Head of caudate nucleus (tissue), 42 donors: ENCODE results near the gene MAP4.

Experiments
- DNase-seq, 42 donors: peaks; one replicate each; pipeline versions ENCODE4 v3.0.0 to v3.0.0-alpha.2; 2020 to 2021; ENCODE audit warnings: mixed read lengths in 7 of 42
- intact Hi-C: fragments of 100-400 bp; cut with DNase I; formaldehyde crosslinking; loops from one replicate; pipeline ENCODE4 v1.15.0; 2022

The MAP4 gene

DNA sequence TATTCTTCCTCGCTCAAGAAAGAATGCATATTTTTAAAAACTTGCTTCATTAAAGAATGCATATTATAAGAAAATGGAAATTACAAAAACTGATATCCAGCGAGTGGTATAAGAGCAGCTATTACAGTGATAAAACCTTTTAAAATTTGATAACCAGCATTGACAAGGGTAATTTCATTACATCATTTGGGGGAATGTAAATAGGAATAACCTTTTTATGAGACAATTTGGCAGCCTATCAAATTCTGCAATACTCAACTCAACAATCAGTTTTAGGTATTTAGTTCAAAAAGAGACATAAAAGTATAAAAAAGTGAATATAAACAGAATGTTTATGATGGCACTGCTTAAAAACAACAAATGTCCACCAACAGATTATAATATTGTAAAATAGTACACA, 35.4 kb downstream of the MAP4 start:
- no peak for DNase-seq
- intact Hi-C loops: no loop called here

DNA sequence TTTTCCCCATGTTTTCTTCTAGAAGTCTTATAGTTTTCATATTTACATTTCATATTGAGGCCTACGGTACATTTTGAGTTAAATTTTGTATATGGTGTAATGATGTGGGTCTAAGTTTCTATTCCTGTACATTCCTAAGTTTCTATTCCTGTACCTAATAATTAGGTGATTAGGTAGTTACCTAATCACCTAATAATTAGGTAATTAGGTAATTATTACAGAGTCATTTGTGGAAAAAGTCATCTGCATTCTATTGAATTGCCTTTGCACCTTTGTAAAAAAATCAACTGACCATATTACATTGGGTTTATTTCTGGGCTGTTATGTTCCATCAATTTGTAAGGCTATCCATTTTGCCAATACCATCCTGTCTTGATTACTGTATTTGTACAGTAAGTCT, 37.1 kb downstream of the MAP4 start:
- intact Hi-C loops: no loop called here
- DNase-seq: no peak

DNA sequence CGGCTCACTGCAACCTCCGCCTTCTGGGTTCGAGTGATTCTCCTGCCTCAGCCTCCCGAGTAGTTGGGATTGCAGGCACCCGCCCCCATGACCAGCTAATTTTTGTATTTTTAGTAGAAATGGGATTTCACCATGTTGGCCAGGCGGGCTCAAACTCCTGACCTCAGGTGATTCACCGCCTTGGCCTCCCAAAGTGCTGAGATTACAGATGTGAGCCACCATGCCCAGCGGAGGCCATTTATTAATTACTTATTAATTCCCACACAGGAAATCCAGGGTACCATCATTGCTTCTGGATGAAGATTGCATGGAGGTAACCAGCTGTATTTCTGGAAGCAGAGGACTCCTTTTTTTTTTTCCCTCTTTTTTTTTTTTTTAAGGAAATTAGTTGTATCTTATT, 37.8 kb downstream of the MAP4 start:
- intact Hi-C loops: no loop called here
- no peak for DNase-seq

DNA sequence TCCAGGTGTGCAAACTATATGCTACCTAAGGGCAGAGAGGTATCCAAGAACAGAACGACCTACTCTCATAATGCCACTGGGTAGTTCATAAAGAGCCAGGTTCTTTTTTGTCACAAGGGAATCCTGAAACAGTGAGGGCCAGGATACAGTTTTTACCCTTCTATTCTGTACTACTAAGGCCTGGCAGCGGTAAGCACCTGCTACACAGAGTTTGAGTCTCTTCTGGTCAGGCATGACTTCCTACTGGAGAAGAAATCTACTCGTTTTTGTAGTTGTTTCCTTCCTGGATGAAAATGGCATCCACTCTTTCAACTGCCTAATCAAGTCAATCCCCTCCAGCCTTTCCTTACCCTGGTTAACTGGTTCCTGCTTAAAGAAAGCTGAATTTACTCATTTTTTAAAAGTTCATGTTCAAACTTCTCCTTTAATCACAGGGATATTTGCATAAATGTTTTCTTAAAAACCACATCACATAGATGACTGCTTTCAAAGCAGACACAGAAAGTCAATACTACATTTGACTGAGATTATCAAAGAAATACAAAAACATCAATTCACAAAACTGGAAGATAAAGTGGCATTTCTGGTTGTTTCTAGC, 40.0 kb downstream of the MAP4 start:
- intact Hi-C loops: no loop called here

DNA sequence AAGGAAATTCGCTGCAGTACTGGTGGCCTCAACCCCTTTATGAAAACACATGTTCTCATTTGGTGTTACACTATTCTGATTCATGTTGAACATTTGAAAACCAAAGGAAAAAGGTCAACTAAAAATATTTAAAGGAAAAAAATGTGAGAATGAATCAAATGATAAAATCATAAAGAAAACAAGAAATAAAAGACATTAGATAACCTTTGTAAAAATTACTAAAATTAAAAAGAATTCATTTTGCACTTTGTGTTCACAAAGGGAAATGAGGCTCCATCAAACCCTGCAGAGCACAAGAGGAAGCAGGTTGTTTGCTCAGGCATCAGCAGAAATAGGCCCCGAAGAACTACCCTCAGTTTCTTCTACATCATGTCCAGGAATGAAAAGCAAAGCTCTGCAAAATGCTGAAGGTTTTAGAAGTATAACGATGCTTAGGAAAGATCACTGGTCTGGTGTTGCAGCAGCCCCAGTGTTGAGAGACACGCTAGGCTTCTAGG, 41.2 kb downstream of the MAP4 start:
- DNase-seq: no peak
- intact Hi-C loops: no loop called here

More for the DNA sequence above, 40.0 kb downstream of the MAP4 start:
- no peak for DNase-seq

DNA sequence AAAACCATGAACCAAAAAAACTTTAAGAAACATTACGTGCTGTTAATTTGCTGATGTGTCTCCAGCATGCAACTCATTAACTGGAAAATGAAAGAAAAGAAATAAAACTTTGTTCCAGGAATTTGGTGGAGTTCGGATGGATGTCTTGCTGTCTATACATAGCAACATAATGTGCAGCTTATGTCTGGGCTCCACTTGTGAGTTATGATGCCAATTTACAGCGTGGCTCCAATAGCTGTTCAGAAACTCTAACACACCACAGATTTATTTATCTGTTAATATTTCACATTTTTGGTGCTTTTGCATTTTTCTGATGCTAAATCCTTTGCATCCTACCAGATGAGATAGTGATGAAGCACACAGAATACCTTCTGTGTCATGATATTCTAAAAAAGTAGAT, 45.1 kb downstream of the MAP4 start:
- DNase-seq: no peak
- intact Hi-C loops: no loop called here

DNA sequence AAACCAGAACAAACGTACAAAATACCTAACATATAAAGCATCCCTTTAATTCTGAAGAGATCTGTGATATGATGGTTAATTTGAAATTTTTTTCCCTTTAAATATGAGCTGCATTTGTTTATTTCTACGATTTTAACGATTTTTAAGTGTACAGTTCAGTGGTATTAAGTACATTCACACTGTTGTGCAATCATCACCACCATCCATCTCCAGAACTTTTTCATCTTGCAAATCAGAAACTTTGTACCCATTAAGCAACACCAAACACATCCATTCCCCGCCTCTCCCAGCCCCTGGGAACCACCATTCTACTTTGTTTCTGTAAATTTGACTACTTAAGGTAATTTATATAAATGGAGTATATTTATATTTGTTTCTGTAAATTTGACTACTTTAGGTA, 51.5 kb downstream of the MAP4 start:
- DNase-seq: no peak
- intact Hi-C loops: no loop called here

DNA sequence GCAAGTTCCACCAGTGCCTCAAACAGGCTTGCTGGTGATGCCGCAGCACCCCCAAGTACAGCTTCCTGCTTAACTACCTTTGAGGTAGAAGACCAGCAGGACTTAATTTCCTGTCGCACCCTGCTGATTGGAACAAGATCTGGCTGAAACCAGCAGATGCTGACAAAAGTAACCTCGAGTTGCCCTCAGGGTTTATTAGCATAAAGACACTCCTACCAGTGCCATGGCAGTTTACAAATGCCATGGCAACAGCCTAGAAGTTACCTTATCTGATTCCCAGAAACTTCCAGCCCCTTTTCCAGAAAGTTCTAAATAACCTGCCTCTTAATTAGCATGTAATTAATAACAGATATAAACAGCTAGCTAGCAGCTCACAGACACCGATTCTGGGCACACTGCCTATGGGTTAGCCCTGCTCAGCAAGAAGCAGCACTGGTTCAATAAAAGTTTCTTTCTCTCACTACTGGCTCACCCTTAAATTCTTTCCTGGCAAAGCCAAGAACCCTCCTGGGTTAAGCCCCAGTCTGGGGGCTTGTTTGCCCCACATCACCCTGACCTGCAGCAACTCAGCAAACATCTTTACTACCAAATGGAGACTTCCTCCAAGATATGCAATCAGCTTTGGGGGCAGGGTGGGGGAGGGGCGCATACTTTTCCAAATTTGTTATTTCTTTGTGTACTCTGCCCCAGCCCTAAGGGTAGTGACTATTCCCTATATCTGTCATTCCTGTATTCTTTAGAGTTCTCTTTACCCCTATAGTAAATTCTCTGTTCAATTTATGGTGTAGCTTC, 54.2 kb downstream of the MAP4 start:
- DNase-seq: peak in 11 of 42 donors; percentile 4 to 52 (median 16)
- intact Hi-C loops: no loop called here

DNA sequence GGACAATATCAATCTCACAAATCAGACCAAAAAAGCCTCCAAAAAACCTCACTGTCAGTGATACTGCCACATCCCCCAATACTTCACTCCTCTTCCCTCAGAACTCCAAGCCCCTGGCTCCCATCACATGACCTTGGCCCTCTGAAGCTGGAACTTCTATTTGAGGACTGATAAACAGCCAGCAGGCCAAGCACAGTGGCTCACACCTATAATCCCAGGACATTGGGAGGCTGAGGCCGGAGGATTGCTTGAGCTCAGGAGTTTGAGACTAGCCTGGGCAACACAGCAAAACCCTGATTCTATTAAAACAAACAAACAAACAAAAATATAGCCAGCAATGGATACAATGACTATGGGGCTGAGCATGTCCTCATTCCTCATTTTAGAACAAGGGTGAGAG, 55.2 kb downstream of the MAP4 start:
- no peak for DNase-seq
- intact Hi-C loops: no loop called here

DNA sequence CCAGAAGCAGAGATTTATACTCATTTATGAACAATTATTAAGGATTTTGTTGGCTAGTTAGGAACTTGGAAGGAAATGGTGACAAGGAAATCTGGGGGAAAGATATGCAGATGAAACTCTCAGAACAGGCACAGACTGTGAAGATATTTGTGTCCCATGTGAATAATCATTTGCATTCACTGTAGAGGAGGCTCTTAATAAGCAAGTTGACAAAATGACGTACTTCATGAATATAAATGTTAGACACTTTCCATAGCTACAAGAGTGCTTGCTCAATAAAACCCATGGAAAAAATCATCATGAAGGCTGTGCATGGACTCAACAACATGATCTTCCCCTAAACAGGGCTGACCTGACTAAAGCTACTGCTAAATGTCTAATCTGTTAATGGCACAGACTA, 59.7 kb downstream of the MAP4 start:
- no peak for DNase-seq
- intact Hi-C loops: no loop called here

DNA sequence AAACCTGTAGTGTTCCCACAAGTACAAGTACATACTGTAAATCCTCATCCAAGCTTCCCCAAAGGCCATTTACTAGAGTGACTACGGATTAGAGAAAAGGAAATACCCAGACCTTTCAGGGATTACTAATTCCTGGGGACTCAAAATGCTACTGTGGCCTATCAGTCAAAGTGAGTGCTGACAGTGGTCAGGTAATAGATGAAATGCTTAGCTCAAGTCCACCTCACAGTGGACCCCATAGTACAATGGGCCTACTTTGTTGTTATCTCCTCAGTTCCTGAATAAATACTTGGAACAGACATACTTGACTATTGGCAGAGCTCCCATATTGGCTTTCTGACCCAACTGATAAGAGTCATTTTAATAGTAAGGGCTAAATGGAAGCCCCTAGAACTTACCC, 61.6 kb downstream of the MAP4 start:
- intact Hi-C loops: no loop called here
- DNase-seq: no peak

DNA sequence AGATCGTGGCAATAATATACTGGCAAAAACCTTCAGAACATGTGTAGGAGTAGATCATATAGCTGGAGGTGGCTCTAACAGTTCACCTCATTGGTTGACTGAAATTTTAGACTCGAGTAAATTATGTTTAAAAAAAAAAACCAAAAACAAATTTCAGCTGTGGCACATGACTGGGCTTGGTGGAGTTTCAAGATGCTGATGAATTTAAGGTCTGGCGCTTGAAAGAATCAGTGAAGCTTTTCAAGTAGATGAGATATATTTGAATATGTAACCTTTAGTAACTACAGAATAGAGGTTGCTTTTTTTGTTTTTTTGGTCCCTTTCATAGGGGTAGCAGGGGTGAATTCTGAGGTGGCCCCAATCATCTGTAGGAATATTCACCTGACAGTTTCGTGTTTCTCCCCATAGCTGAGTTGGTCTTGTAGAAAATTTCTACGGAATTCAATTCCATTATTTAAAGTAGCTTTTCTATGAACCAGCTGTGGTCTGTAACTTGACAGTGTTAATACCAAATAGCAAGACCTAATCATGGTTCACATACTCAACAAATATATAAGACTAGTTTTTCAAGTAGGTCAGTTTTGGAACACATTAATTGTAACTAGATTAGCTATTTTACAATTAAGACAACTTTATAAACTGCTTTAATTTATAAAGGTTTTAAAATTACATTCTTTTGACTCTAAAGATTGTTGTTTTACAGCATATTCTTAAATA, 65.6 kb downstream of the MAP4 start:
- no peak for DNase-seq
- intact Hi-C loops: no loop called here

DNA sequence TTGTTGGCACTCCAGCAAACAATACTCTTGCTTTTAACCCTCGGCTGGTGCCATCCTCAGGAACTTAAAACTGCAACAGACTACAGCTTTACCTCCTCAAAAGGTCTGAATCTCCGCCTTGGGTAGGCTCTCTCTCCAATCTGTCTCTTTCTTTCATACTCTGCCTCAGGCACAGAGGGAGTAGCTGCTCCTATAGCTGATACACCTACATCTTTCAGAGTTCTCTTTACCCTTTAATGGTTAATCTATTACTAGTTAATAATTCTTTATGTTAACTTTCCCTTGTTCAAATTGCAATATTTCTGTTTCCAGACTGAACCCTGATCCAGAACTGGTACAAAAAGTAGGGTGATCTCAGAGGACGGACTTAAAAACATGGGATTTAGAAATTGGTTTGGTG, 66.2 kb downstream of the MAP4 start:
- DNase-seq: no peak
- intact Hi-C loops: no loop called here

DNA sequence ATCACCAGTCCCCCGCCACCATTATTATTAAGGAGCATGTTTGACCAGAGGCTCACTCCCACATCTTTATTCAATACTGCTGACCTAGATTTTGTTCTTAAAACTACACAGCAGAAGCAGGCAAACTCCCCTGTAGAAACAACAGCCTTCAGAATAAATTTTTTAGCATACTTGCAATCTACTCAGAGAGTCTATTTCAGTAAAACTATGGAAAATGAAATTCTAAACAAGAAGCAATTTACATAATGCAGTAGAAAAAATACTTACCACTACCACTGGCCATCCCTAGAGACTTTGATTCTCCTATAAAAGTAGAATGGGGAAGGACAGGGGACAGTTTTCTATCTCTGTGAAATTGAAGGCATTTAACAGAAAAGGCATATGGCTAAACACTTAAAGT, 76.0 kb downstream of the MAP4 start:
- intact Hi-C loops: no loop called here
- DNase-seq: no peak

DNA sequence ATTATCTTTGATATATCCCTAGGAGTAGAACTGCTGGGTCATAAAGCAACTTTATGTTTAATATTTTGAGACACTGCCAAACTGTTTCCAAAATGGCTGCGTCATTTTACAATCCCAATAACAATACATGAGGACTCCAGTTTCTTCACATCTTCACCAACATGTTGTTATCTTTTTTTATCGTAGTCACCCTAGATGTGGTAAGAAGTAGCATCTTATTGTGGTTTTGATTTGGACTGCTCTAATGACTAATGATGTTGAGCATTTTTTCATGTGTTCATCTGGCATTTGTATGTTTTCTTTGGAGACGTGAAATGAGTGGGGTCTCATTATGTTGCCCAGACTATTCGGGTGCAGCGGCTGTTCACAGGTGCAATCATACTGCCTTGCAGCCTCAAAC, 83.8 kb downstream of the MAP4 start:
- no peak for DNase-seq
- intact Hi-C loops: no loop called here

DNA sequence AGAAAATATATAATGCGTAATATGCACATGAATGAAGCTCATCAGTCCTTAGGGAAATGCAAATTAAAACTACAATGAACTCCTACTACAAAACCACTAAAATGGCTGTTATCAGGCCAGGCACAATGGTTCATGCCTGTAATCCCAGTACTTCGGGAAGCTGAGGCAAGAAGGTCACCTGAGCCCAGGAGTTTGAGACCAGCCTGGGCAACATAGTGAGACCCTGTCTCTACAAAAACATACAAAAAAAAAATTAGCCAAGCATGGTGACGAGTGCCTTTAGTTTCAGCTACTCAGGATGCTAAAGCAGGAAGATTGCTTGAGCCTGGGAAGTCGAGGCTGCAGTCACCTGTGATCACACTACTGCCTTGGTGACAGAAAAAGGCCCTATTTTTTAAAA, 85.2 kb downstream of the MAP4 start:
- intact Hi-C loops: no loop called here
- no peak for DNase-seq

DNA sequence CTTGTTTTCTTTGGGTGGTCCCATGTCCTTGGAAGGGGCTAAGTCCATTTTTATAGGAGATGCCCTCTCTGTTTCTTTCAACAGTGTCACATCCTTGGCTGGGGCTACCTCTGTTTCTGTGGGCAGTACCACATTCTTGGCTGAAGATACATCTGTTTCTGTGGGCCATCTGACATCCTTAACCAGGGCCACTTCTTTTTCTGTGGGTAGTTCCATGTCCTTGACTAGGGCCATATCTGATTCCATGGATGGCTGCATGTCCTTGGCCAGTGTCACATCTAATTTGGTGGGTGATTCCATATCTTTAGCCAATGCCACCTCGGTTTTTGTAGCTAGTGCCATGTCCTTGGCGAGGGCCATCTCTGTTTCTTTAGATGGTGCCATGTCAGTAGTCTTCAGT, 99.5 kb downstream of the MAP4 start:
- no peak for DNase-seq

DNA sequence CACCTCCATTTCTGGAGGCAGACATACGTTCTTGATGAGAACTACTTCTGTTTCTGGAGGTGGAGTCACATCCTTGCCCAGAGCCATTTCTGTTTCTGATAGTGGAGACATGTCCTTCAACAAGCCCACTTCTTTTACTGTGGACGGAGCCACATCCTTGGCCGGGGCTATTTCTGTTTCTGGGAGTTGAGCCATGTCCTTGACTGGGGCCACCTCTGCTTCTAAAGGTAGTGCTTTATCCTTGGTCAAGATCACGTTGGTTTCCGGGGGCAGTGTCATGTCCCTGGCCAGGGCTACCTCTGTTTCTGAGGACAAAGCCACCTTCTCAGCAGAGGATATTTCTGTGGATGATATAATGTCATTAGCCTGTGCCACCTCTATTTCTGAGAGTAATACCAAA, 100.0 kb downstream of the MAP4 start:
- no peak for DNase-seq
- intact Hi-C loops: no loop called here

More for the DNA sequence above, 99.5 kb downstream of the MAP4 start:
- intact Hi-C loops: no loop called here

DNA sequence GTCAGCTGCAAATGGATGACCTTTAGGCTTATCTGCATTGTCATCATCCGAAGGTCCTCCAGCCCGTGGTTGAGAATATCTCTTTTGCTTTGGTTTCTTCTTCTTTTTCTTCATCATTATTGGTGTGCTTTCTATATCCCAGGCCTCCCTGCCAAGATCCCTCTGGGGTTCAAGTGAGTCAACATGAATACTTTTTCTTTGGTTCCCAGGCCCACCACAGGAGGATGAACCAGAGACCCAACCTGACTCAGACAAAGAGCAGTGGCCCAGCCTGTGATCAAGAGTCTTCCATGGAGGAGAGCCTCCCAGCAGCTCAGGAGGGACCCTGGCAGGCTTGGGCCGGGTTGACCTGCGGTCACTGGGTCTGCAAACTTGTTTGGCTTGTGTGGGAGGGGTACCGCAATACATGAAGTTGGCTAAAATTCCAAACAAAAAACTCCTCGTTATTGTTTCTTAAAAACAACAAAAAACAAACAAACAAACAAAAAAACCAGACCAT, 104.2 kb downstream of the MAP4 start:
- DNase-seq: no peak
- intact Hi-C loops: no loop called here

DNA sequence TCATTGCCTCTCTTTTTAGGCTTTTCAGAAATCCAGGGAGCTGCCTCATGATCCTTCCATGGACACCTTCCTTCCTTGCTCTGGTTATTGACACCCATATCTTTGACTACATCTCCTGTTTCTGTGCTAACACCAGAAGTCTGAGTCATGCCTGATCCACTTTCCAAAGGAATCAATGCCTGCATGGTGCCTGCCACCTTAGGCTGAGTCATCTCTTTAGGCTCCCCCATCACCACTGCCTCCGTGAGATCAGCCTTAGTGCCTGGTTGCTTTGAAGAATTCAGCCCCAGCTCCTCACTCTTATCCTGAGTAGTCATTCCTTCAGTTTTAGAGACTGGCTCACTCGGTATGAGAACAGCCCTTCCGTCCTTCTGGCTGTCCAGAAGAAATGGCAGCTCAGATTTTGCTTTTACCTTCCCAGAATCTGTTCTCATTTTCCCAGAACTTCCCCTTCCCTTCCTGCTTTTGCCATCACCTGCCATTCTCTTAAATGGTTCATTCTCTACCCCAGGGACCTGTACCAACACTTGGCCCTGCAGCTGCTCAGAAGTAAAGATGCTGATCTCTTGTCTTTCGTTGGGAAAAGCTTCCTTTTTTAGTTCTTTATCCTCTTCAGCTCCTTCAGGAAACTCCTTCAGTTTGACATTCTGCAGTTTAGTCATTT, 105.3 kb downstream of the MAP4 start:
- peak in 40 of 42 donors; percentile 15 to 89 (median 60) for DNase-seq

More for the DNA sequence above, 105.3 kb downstream of the MAP4 start:
- intact Hi-C loops: no loop called here
